Measurements from ENCODE around the gene ZPLD1. TPM values are rescaled to one million over a fixed set of nuclear protein-coding genes. Genes with fewer than 3 reads are reported as not detected.

Gene ZPLD1
- total RNA-seq, 4 donors from 2014 or later: 0.26 TPM; not detected in 3

DNA sequence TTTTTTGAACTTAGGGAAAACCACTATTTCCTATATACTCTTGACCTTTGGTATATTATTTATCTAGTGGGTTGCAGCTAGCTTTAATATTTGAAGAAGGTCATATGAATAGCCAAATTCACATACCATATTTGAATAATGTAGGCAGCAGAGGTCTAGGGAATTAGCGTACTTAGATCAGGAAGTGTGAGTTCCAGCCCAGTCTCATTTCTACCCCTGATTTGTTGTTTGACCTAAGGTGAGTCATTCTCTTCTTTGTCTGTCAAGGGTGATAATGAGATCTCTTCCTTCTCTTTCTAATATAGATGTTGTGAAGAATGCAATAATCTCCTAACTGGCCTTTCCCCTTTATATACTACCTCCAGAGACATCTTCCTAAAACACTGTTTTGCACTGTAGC, 36.6 kb upstream of the ZPLD1 start:
- Histone ChIP-seq H3K9me3 (no peaks in the 10 kb centered on the region), H3K4me3 (no peak overlapping the region), H3K4me1 (no peaks in the 10 kb centered on the region), H3K27me3 (peaks cover 0 to 4% (median 0%) of the 10 kb centered on the region in 4 donors), H3K27ac (replicated peaks in 1 of 4) (no peak overlapping the region), H3K36me3 (no peaks in the 10 kb centered on the region)
- TF ChIP-seq POLR2A (IDR thresholded peaks at IDR 0.05; ENCODE audit: low read depth): no peak
- TF ChIP-seq POLR2AphosphoS5 (IDR thresholded peaks at IDR 0.05): no peak
- TF ChIP-seq EP300 (IDR thresholded peaks at IDR 0.05): no peak
- TF ChIP-seq, protein P1, sequence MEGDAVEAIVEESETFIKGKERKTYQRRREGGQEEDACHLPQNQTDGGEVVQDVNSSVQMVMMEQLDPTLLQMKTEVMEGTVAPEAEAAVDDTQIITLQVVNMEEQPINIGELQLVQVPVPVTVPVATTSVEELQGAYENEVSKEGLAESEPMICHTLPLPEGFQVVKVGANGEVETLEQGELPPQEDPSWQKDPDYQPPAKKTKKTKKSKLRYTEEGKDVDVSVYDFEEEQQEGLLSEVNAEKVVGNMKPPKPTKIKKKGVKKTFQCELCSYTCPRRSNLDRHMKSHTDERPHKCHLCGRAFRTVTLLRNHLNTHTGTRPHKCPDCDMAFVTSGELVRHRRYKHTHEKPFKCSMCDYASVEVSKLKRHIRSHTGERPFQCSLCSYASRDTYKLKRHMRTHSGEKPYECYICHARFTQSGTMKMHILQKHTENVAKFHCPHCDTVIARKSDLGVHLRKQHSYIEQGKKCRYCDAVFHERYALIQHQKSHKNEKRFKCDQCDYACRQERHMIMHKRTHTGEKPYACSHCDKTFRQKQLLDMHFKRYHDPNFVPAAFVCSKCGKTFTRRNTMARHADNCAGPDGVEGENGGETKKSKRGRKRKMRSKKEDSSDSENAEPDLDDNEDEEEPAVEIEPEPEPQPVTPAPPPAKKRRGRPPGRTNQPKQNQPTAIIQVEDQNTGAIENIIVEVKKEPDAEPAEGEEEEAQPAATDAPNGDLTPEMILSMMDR (IDR thresholded peaks at IDR 0.05): no peak
- intact Hi-C loops (cut with DNase I): no loop called here
- DNase-seq (ENCODE audit: extremely low spot score): no peak
- whole genome bisulfite sequencing: 89% methylated on average over 1 of the region's 1 CpG

DNA sequence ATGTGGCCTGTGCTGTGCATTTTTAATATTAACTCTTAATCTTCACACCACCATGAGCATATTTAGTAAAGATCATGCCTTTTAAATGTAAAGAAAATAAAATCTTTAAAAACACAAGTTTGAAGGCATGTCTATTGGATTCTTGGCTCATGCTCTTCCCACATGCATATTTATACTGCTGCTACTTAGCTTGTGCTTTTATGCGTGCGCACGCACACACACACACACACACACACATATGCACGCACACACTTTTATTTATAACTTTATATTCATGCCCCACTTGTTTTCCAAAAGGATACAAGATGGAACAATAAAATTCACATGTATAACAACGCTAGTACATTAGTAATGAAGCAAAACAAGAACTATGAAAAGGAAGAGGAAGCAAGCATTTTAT, 36.1 kb upstream of the ZPLD1 start:
- H3K36me3 ChIP-seq: no peaks in the 10 kb centered on the region
- intact Hi-C loops (cut with DNase I): no loop called here
- 89% methylated on average over 5 of the region's 5 CpGs for WGBS
- DNase-seq (ENCODE audit: extremely low spot score): no peak
- H3K4me1 ChIP-seq: no peaks in the 10 kb centered on the region
- no peak overlapping the region for H3K4me3 ChIP-seq
- H3K27ac ChIP-seq (replicated peaks in 1 of 4): no peak overlapping the region
- no peak for TF ChIP-seq POLR2AphosphoS5 (IDR thresholded peaks at IDR 0.05)
- TF ChIP-seq, protein P1 (IDR thresholded peaks at IDR 0.05): no peak
- no peak for TF ChIP-seq EP300 (IDR thresholded peaks at IDR 0.05)
- no peak for TF ChIP-seq POLR2A (IDR thresholded peaks at IDR 0.05; ENCODE audit: low read depth)
- no peaks in the 10 kb centered on the region for H3K9me3 ChIP-seq
- H3K27me3 ChIP-seq: peaks cover 0 to 4% (median 0%) of the 10 kb centered on the region in 4 donors

DNA sequence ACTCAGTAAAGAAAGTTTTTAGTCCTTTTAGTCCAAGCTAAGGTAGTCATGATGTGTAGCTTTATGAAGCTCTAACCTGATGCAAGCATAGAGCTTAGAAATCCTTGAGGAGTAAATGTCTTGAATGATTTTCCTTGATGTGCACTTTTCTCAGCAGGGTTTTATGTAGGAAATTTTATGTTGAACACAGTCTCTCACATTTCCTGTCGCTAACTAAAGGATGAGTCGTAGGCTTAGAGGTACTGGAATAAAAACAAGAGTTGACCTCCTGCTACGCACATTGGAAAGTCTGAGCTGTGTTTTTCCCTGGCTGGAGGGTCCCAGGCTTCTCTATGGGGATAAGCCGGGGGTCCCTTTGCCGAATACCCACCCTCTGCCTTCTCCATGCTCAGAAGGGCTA, 34.7 kb upstream of the ZPLD1 start:
- no peak for TF ChIP-seq POLR2AphosphoS5 (IDR thresholded peaks at IDR 0.05)
- TF ChIP-seq EP300 (IDR thresholded peaks at IDR 0.05): no peak
- TF ChIP-seq, protein P1 (IDR thresholded peaks at IDR 0.05): no peak
- intact Hi-C loops (cut with DNase I): no loop called here
- H3K27me3 ChIP-seq: peaks cover 0 to 4% (median 0%) of the 10 kb centered on the region in 4 donors
- no peak overlapping the region for H3K27ac ChIP-seq (replicated peaks in 1 of 4)
- no peak for DNase-seq (ENCODE audit: extremely low spot score)
- no peaks in the 10 kb centered on the region for H3K36me3 ChIP-seq
- H3K9me3 ChIP-seq: no peaks in the 10 kb centered on the region
- H3K4me3 ChIP-seq: no peak overlapping the region
- no peaks in the 10 kb centered on the region for H3K4me1 ChIP-seq
- WGBS: 83% methylated on average over 5 of the region's 5 CpGs

DNA sequence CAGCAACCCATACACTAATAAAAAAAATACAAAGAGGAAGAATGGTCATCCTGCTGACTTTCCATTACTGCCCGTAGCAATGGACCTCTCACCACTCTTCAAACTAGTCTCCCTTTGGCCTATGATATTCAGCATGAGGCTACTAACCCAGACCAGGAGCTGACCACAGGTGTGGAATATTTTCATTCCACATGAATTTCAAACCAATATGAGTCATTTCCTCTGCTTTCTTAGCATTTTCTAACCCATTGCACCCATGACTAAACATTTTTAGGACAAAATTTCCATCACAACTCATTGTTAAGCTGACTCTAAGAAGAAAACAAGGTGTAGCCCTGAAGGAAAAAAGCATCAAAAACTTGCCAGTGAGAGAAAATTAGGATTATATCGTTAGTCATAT, 34.0 kb upstream of the ZPLD1 start:
- Histone ChIP-seq H3K9me3 (no peaks in the 10 kb centered on the region), H3K27me3 (peaks cover 0 to 4% (median 0%) of the 10 kb centered on the region in 4 donors), H3K4me3 (no peak overlapping the region), H3K36me3 (no peaks in the 10 kb centered on the region), H3K27ac (replicated peaks in 1 of 4) (no peak overlapping the region), H3K4me1 (no peaks in the 10 kb centered on the region)
- TF ChIP-seq EP300 (IDR thresholded peaks at IDR 0.05) (no peak), POLR2A (IDR thresholded peaks at IDR 0.05; ENCODE audit: low read depth) (no peak), POLR2AphosphoS5 (IDR thresholded peaks at IDR 0.05) (no peak)
- TF ChIP-seq, protein P1 (IDR thresholded peaks at IDR 0.05): no peak
- WGBS: 98% methylated on average over 2 of the region's 2 CpGs
- no peak for DNase-seq (ENCODE audit: extremely low spot score)
- intact Hi-C loops (cut with DNase I): no loop called here

DNA sequence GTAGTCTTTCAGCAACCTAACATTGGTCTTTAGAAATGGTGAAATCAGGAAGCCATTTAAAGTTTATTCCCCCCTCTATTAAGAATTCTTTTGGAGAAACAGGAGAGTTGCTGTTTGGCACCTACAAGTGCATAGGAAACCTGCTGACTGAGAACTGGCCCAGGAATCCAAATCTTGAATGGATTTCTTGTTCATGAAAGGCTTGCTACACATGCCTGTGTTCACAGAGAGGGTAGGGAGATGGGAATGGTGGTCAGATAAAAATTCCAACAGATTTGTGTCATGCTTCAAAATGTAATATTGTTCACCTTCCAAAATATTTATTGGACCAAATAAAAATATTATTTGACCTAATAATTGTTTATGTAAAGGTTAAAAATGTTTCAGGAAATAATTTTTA, 24.2 kb upstream of the ZPLD1 start:
- no peaks in the 10 kb centered on the region for H3K27me3 ChIP-seq
- no peaks in the 10 kb centered on the region for H3K36me3 ChIP-seq
- no peak overlapping the region for H3K27ac ChIP-seq (replicated peaks in 1 of 4)
- TF ChIP-seq EP300 (IDR thresholded peaks at IDR 0.05) (no peak), POLR2AphosphoS5 (IDR thresholded peaks at IDR 0.05) (no peak)
- TF ChIP-seq, protein P1 (IDR thresholded peaks at IDR 0.05): no peak
- intact Hi-C loops (cut with DNase I): no loop called here
- peaks cover 0 to 7% (median 5%) of the 10 kb centered on the region in 4 donors for H3K4me1 ChIP-seq
- H3K4me3 ChIP-seq: no peak overlapping the region
- no peaks in the 10 kb centered on the region for H3K9me3 ChIP-seq
- DNase-seq (ENCODE audit: extremely low spot score): no peak

All from esophagus muscularis mucosa (tissue), 4 donors.